Loucy (cell line): ENCODE results near the gene SP4.

ENCODE experiments used
- H2AFZ ChIP-seq: fragments of 200-600 bp; sonication (generic); 2 replicates; pipeline ENCODE4 v1.6.0; 2016; ENCODE audit warnings: antibody characterized with exemption, mild to moderate bottlenecking, low read length, moderate library complexity
- H3F3A ChIP-seq: fragments of 200-600 bp; 2 replicates; pipeline ENCODE4 v1.6.0; 2016; ENCODE audit warnings: antibody characterized with exemption, low read depth, mild to moderate bottlenecking
- H3K27me3 ChIP-seq: fragments of 200-600 bp; sonication (generic); 2 replicates; pipeline ENCODE4 v1.6.1; 2014; ENCODE audit warnings: low read length, mild to moderate bottlenecking; ENCODE audit not compliant: insufficient read depth, poor library complexity, severe bottlenecking
- H3K36me3 ChIP-seq: fragments of 200-600 bp; sonication (generic); 2 replicates; pipeline ENCODE4 v1.6.1; 2016; ENCODE audit warnings: low read length; ENCODE audit not compliant: insufficient read depth
- H3K4me1 ChIP-seq: fragments of 200-600 bp; sonication (generic); 2 replicates; pipeline ENCODE4 v1.5.1; 2014; ENCODE audit warnings: low read length, mild to moderate bottlenecking; ENCODE audit not compliant: insufficient read depth, poor library complexity, severe bottlenecking
- H3K4me2 ChIP-seq: fragments of 200-600 bp; sonication (generic); 2 replicates; pipeline ENCODE4 v1.6.0; 2014; ENCODE audit warnings: antibody characterized with exemption, low read length, low read depth, mild to moderate bottlenecking; ENCODE audit not compliant: poor library complexity, severe bottlenecking
- H3K4me3 ChIP-seq: fragments of 200-600 bp; sonication (generic); 2 replicates; pipeline ENCODE4 v1.5.1; 2014; ENCODE audit warnings: low read length, mild to moderate bottlenecking, mixed read lengths; ENCODE audit not compliant: poor library complexity, severe bottlenecking
- H3K79me2 ChIP-seq: fragments of 200-600 bp; sonication (generic); 2 replicates; pipeline ENCODE4 v1.6.1; 2014; ENCODE audit warnings: low read length; ENCODE audit not compliant: insufficient read depth
- H3K9ac ChIP-seq: fragments of 200-600 bp; sonication (generic); 2 replicates; pipeline ENCODE4 v1.6.0; 2014; ENCODE audit warnings: mild to moderate bottlenecking, low read depth, low read length, moderate library complexity; ENCODE audit not compliant: poor library complexity, severe bottlenecking
- H3K9me2 ChIP-seq: fragments of 200-600 bp; sonication (generic); replicated peaks from 2 replicates; pipeline ENCODE4 v1.6.1; 2016; ENCODE audit warnings: low read depth, low read length, mixed read lengths
- H3K9me3 ChIP-seq: fragments of 200-600 bp; sonication (generic); 2 replicates; pipeline ENCODE4 v1.6.1; 2014; ENCODE audit warnings: mild to moderate bottlenecking, antibody characterized with exemption, low read length, low read depth; ENCODE audit not compliant: insufficient read depth
- H4K20me1 ChIP-seq: fragments of 200-600 bp; sonication (generic); 2 replicates; pipeline ENCODE4 v1.6.0; 2014; ENCODE audit warnings: antibody characterized with exemption, low read length, mild to moderate bottlenecking; ENCODE audit not compliant: insufficient read depth, poor library complexity, severe bottlenecking
- EZH2phosphoT487 ChIP-seq: fragments of 200-600 bp; IDR thresholded peaks from 2 replicates; pipeline ENCODE4 v1.6.1; 2018; ENCODE audit warnings: antibody characterized with exemption, mild to moderate bottlenecking, moderate library complexity, borderline replicate concordance
- TF ChIP-seq, protein P1 (sequence below): fragments of 200-600 bp; sonication (generic); conservative IDR thresholded peaks from 2 replicates; pipeline ENCODE4 v1.5.1; 2014; ENCODE audit warnings: mild to moderate bottlenecking, antibody characterized with exemption, low read length

The SP4 gene

DNA sequence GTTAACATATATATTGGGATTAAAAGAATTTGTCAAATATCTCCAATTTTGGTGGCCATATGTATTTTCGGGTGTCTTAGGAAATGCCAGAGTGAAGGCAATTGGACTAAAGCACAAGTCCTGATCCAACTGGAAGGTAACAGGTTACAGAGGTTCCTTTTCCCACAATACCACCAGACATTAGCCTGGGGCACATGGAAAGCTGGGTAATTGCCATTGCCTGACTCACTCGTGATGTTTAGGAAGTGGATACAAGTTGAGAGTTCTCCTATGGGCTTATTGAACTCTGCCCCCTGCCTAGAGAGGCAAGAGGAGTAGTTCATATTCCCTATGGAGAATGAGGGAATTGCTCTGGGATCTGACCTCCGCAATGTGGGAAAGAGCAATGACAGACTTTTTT lies 120.6 kb downstream of the SP4 start:
- no peaks in the 10 kb centered on the region for H3K4me1 ChIP-seq
- H3K9ac ChIP-seq = no peak overlapping the region
- no peaks in the 10 kb centered on the region for H3K36me3 ChIP-seq
- H3K27me3 ChIP-seq = no peaks in the 10 kb centered on the region
- TF ChIP-seq EZH2phosphoT487 = no peak
- TF ChIP-seq, protein P1, sequence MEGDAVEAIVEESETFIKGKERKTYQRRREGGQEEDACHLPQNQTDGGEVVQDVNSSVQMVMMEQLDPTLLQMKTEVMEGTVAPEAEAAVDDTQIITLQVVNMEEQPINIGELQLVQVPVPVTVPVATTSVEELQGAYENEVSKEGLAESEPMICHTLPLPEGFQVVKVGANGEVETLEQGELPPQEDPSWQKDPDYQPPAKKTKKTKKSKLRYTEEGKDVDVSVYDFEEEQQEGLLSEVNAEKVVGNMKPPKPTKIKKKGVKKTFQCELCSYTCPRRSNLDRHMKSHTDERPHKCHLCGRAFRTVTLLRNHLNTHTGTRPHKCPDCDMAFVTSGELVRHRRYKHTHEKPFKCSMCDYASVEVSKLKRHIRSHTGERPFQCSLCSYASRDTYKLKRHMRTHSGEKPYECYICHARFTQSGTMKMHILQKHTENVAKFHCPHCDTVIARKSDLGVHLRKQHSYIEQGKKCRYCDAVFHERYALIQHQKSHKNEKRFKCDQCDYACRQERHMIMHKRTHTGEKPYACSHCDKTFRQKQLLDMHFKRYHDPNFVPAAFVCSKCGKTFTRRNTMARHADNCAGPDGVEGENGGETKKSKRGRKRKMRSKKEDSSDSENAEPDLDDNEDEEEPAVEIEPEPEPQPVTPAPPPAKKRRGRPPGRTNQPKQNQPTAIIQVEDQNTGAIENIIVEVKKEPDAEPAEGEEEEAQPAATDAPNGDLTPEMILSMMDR = no peak
- H3K4me2 ChIP-seq = no peak overlapping the region
- H2AFZ ChIP-seq = no peak overlapping the region
- no peaks in the 10 kb centered on the region for H3K9me3 ChIP-seq
- H3K79me2 ChIP-seq = no peaks in the 10 kb centered on the region
- H3K9me2 ChIP-seq = no peaks in the 10 kb centered on the region
- no peaks in the 10 kb centered on the region for H4K20me1 ChIP-seq
- no peak overlapping the region for H3K4me3 ChIP-seq
- no peaks in the 10 kb centered on the region for H3F3A ChIP-seq

GRCh38 chr7:21550076-21550475 lies 122.2 kb downstream of the SP4 start:
- Histone ChIP-seq H4K20me1 (no peaks in the 10 kb centered on the region), H3K9me3 (no peaks in the 10 kb centered on the region), H3F3A (no peaks in the 10 kb centered on the region), H2AFZ (no peak overlapping the region), H3K9ac (no peak overlapping the region), H3K4me1 (no peaks in the 10 kb centered on the region), H3K4me3 (no peak overlapping the region), H3K36me3 (no peaks in the 10 kb centered on the region), H3K79me2 (no peaks in the 10 kb centered on the region), H3K9me2 (no peaks in the 10 kb centered on the region), H3K4me2 (no peak overlapping the region), H3K27me3 (no peaks in the 10 kb centered on the region)
- TF ChIP-seq EZH2phosphoT487 = no peak
- TF ChIP-seq, protein P1 = no peak

DNA sequence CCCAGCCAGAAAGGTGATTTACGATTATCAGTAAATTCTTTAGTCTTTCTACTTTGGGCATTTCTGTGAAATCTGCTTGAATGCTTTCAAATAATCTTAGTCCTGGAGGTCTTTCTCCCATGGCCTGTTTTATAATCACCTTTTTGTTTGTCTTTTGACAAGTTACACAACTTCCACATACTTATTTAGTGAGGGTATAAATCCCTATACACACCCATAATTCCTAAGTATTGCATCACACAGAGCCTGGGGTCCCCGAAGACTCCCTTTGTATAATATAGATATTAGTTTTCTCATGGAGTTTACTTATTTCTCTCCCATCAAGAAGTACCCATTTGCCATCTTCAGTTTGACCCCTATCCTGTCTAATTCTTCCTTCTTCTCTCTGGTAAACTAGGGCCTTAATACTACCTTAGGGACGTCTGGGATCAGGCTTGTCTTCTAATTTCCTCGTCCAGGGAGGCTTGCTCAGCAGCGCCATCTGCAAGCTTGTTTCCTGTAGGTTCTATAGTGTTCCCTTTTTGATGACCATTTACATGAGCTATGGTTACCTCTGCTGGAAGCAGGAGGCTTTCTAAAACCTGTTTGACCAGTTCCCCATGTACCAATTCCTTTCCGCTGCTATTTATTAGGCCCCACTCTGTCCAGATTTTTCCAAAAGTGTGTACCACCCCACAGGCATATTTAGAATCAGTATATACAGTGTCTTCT lies 123.1 kb downstream of the SP4 start:
- H2AFZ ChIP-seq = no peak overlapping the region
- H3K79me2 ChIP-seq = no peaks in the 10 kb centered on the region
- H3K36me3 ChIP-seq = no peaks in the 10 kb centered on the region
- no peaks in the 10 kb centered on the region for H3K27me3 ChIP-seq
- H3K9me2 ChIP-seq = no peaks in the 10 kb centered on the region
- no peak overlapping the region for H3K4me2 ChIP-seq
- no peaks in the 10 kb centered on the region for H3F3A ChIP-seq
- no peaks in the 10 kb centered on the region for H3K9me3 ChIP-seq
- no peak overlapping the region for H3K4me3 ChIP-seq
- no peaks in the 10 kb centered on the region for H4K20me1 ChIP-seq
- TF ChIP-seq, protein P1 = peak; percentile 16; the same call in 1 of the 2 replicates
- TF ChIP-seq EZH2phosphoT487 = no peak
- H3K9ac ChIP-seq = no peak overlapping the region
- H3K4me1 ChIP-seq = no peaks in the 10 kb centered on the region
